HG03025 (cell line): Measurements from ENCODE around the gene SLC5A6.
"Not testable (repeated sequence)": the region's sequence is repeated elsewhere in the genome, so short reads cannot be mapped to it uniquely, and the experiment has no call there.

Experiments
- ATAC-seq: cut with Tn5 transposase; IDR thresholded peaks from one replicate; pipeline ENCODE4 v1.9.1; 2021; ENCODE audit warnings: mild to moderate bottlenecking, moderate library complexity; ENCODE audit not compliant: unreplicated experiment, low FRiP score

Gene SLC5A6

DNA sequence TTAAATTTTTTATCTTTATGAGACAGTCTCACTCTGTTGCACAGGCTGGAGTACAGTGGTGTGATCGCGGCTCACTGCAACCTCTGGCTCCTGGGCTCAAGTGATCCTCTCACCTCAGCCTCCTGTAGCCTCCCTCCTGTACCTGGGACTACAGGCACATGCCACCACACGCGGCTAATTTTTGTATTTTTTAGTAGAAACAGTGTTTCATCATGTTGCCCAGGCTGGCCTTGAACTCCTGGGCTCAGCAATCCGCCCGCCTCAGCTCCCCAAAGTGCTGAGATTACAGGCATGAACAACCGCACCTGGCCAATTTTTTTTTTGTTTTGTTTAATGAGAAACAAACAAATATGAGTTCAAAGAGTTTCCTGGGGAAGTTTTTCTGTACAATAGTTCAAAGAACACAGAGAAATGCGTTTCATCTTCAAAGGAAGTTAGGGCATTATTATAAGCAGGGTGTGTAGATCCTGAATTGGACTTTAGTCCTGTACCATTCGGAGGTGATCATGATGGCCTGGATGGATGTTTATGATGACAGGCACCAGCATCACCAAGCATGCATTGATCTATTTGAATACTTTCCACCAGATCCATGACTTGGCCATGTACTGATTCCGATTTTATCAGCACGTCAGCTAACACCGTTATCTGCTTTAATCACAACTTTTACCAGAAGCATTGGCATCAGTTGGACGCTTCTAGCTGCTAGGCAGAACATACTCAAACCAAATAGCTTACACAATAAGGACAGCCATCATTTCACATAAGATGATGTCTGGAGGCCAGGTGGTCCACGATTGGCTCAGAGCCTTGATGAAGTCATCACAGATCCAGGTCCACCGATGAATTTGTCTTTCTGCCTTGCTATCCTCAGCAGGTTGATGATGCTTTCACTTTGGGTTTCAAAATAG lies 34.4 kb downstream of the SLC5A6 start:
- ATAC-seq = no peak

GRCh38 chr2:27175781-27176180 lies 36.3 kb downstream of the SLC5A6 start:
- not testable (repeated sequence) for ATAC-seq

GRCh38 chr2:27175330-27175729 lies 36.7 kb downstream of the SLC5A6 start:
- no peak for ATAC-seq

GRCh38 chr2:27174638-27175037 lies 37.4 kb downstream of the SLC5A6 start:
- no peak for ATAC-seq

- ATAC-seq = no peak
These were observed 40.7 kb downstream of the SLC5A6 start for GRCh38 chr2:27171351-27171848.

GRCh38 chr2:27170581-27171337 lies 41.3 kb downstream of the SLC5A6 start:
- ATAC-seq = no peak

DNA sequence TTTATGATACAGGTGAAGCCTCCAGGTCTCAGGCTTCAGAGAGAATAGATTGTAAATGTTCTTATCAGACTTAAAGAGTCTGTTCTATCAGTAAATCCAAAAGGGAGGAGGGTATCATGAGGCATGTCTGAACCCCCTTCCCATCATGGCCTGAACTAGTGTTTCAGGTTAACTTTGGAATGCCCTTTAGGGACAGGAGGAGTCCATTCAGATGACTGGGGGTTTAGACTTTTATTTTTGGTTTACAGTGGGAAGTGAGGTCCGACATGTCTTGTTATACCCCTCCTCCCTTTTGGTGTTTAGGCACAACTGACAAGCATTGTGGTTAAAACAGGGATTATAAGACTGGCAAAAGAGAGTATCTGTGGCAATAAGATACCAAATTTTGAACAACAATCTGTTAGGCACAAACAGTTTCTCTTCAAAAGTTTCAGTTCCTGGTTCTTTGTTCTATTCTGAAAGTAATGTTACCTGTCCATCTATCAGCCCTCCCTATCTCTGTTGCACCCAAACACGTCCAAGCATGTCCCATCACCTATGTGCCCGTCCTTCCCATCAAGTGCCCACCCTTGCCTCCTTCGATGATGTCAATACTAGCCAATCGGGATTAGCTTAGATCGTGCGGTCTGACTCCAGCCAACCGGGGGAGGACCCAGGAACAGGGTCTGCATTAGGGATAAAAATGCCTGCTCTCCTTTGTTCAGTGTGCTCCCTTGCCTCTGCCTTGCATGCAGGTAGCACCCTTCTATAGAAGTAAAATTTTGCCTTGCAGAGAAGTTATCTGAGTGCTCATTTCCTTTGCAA lies 46.9 kb downstream of the SLC5A6 start:
- ATAC-seq = no peak

- ATAC-seq = no peak
These were observed 49.6 kb downstream of the SLC5A6 start for GRCh38 chr2:27162151-27163121.

DNA sequence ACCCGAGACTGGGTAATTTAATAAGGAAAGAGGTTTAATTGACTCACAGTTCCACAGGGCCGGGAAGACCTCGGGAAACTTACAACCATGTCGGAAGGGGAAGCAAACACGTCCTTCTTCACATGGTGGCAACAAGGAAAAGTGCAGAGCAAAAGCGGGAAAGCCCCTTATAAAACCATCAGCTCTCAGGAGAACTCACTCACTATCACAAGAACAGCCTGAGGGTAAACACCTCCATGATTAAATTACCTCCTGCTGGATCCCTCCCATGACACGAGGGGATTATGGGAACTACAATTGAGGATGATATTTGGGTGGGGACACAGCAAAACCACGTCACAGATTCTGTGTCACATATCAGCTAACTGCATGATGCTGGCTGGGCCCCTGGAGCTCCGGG lies 51.9 kb downstream of the SLC5A6 start:
- ATAC-seq = no peak

- no peak for ATAC-seq
These were observed 52.8 kb downstream of the SLC5A6 start for GRCh38 chr2:27159271-27159670.

DNA sequence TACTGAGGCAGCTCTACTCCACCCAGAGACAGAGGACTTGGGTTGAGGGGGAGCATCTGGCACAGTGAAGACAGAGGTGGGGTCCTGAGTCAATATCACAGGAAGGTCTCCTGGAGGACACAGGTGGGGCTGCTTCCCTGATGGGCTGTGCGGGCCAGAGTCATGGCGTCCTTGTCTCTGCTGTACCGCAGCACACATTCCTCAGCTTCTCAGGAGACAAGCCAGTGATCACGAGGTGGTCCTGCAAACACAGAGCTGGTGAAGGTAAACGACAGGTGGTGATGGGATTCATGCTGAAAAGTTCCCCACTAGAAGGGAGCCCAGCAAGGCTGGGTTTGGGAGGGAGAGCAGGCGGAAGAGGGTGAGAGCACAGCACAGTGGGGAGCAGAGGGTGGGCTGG lies 53.6 kb downstream of the SLC5A6 start:
- no peak for ATAC-seq

DNA sequence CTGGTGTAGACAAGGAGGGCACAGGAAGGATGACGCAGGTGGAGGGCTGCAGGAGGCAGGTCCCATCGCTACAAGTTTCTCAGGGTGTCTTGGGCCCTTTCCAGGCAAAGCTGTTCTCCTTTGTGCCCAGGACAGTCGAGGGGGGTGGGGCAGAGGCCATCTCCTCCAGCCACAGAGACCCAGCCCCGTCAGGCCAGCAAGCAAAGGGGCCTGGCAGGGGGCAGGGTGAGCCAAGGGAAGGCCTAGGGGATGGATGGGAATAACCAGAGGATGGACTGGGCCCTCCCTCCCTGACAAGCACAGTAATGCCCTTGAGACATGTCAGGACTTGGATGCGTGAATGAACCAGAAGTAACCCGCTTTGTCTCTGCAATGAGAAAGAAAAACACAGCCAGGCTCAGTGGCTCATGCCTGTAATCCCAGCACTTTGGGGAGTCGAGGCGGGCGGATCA lies 57.0 kb downstream of the SLC5A6 start:
- ATAC-seq = no peak

DNA sequence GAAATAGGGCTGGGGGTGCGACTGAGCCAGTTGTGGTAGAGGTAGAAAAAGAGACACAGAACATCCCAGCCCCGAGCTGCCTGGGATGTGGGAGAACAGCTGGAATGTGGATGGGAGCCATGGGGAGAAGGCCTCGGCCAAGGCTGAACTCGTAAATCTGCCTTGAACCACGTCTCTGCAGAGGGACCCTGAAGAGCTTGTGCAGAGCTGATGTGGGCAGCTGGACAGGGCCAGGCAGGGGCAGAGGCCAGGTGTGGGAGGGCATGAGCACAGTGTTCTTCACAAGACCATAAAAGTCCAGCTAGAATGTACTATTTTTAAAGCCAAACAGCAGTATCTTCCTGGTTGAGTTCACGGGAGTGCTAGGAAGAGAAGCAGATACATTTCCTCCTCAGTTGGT lies 57.6 kb downstream of the SLC5A6 start:
- ATAC-seq = no peak

DNA sequence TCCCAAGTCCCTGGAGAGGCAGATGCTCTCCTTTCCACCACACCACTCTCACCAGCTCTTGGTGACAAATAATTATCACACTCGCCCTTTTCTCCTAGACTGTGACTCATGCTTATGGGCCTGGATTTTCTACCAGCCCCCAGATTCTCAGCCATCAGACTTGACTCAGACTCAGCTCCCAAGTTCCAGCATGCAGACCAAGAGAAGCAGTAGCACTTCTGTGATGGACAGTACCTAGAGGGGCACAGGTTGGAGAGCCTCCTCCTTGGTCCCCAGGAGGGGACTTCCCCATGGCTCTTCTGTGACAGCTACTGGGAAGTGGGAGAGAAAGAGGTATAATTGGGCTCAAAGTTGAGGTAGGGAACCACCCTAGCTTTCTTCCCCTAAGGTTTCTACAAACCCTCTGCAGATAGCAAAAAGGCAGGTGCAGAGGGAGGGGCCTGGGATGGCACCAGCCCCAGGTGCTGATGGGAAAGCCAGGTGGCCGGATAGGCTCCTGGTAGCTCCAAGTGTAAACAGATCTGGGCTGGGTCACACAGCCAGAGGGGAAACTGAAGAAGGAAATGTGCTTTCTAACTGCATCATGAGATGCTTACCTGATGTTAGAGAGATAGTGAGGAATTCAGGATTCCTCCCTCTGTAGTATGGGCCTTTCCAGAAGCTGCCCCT lies 59.1 kb downstream of the SLC5A6 start:
- ATAC-seq = no peak

- ATAC-seq = no peak
These were observed 59.8 kb downstream of the SLC5A6 start for GRCh38 chr2:27152102-27152795.

DNA sequence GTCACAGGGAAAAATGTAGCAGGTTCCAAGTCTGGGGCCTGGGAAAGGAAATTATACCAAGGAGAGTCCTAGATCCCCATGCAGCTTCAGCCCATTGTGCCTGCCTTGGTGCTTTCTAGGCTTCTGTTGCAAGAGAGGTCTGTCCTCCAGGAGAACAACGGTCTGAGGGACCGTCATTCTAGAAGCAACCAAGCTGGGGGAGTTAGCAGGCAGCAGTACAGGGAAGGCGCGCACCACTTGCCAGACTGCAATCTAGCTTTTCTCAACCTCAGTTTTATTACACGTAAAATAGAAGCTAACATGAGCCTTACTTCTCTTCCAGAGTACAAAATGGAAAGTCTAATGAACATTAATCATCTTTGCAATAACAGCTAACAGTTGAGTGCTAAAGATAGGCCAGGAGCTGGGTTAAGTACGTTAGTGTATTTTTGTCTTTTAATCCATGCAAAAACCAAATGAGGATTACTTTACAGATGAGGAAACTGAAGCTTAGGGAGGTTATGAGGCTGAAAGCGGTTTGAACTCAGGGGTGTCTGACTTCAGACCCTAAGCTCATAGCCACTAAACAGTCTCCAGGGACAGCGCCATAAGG lies 61.3 kb downstream of the SLC5A6 start:
- no peak for ATAC-seq
